ENCODE measurements around the gene APP.

APP gene

GRCh38 chr21:25938658-25939395 lies 231.7 kb downstream of the APP start:
- no peak overlapping the region for H3K4me3 ChIP-seq (replicated peaks; ENCODE audit: low read depth, low read length)
- TF ChIP-seq CTCF (IDR thresholded peaks at IDR 0.05; ENCODE audit: low read depth, low read length, missing control alignments), result no peak
- no peak for DNase-seq (ENCODE audit: extremely low read depth, low read depth)

DNA sequence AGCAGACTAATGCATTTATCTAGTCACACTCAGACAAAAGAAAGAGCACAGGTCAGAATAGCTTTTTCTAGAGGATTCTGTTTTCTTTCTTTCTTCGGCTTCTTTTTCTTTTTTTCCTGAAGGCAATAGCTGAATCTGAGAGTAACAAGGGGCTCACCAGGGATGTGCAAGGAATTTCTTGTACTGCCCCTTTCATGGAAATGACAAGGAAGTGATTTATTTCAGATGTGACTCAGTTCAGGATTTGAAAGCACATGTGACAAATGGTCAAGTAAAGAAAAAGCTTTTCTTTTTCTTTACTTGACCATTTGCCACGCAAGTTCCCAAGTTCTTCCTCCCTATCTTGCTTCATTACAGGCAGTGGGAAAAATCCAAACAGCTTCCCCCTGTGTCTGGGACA lies 233.8 kb downstream of the APP start:
- no peak for TF ChIP-seq CTCF (IDR thresholded peaks at IDR 0.05; ENCODE audit: low read depth, low read length, missing control alignments)
- no peak overlapping the region for H3K4me3 ChIP-seq (replicated peaks; ENCODE audit: low read depth, low read length)
- no peak for DNase-seq (ENCODE audit: extremely low read depth, low read depth)

GRCh38 chr21:25934771-25935224 lies 235.8 kb downstream of the APP start:
- peak; percentile 72 for DNase-seq (ENCODE audit: extremely low read depth, low read depth)
- TF ChIP-seq CTCF (IDR thresholded peaks at IDR 0.05; ENCODE audit: low read depth, low read length, missing control alignments), result no peak
- H3K4me3 ChIP-seq (replicated peaks; ENCODE audit: low read depth, low read length), result no peak overlapping the region

DNA sequence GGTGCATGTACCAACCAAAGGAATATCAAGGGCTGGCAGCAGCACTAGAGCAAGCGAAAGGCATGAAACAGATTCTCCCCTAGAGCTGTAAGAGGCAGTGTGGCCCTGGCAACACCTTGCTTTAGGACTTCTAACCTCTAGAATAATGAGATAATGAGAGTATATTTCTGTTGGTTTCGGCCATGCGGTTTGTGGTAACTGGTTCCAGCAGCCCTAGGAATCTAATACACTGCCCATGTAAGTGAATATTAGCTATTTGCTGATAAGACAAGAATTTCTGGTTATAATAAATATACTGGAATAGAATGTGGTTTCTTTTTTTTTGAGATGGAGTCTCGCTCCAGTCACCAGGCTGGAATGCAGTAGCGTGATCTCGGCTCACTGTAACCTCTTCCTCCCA lies 236.4 kb downstream of the APP start:
- TF ChIP-seq CTCF (IDR thresholded peaks at IDR 0.05; ENCODE audit: low read depth, low read length, missing control alignments), result no peak
- H3K4me3 ChIP-seq (replicated peaks; ENCODE audit: low read depth, low read length), result no peak overlapping the region
- no peak for DNase-seq (ENCODE audit: extremely low read depth, low read depth)

DNA sequence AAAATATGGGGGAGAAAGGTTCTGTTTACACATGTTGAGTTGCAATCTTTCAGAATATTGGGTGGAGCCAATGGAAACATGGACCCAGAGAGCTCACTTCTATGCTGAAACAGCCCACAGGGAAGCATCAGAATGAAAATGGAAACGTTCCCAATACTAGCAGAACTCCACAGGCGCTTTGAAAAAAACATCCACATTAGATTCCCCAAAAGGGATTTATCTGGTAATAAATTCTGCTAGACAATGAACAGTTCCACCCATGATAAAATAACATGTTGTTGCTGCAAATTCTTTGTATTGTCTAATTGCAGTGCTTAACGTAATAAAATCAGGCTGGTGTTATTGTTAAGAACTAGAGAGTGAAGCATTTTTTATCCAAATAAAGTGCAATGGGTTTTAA lies 238.8 kb downstream of the APP start:
- TF ChIP-seq CTCF (IDR thresholded peaks at IDR 0.05; ENCODE audit: low read depth, low read length, missing control alignments), result no peak
- no peak for DNase-seq (ENCODE audit: extremely low read depth, low read depth)
- H3K4me3 ChIP-seq (replicated peaks; ENCODE audit: low read depth, low read length), result no peak overlapping the region

DNA sequence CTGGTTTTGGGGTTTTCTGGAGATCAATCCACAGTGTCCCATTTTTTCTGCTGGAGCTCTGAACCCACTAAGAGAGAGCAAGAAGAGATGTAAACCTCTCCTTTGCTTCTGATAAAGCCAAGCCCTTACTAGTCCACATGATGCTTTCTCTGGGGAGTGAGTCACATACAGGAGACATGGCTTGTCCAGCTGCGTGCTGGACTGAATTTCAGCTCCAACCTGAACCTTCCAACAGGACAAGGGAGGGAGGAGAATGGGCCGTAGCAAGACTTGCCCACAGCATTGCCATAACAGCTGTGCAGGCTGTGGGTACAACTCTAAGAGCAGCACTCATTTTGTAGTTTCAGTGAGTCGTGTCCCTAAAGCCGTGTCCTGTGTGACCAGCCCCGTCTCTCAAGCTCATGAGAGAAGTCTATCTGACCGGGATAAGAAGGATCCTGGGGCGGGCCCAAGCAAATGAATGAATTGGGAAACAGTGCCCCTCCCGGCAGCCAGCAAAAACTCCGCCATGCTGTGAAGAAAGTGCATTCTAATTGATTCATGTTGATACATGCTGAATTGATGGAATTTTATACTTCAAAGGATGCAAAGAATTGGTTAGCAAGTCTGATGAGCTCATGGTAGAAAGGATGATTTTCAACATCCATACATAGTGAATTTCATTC lies 240.6 kb downstream of the APP start:
- no peak for TF ChIP-seq CTCF (IDR thresholded peaks at IDR 0.05; ENCODE audit: low read depth, low read length, missing control alignments)

More for the DNA sequence above, 240.6 kb downstream of the APP start:
- no peak for DNase-seq (ENCODE audit: extremely low read depth, low read depth)
- no peak overlapping the region for H3K4me3 ChIP-seq (replicated peaks; ENCODE audit: low read depth, low read length)
